Measurements from ENCODE around the gene PARD6B.
"Not testable (repeated sequence)": the region's sequence is repeated elsewhere in the genome, so short reads cannot be mapped to it uniquely, and the experiment has no call there.

- TF ChIP-seq POLR2A, CTCF, POLR2AphosphoS5 (IDR thresholded peaks at IDR 0.05): not testable (repeated sequence)
These were observed 69.8 kb downstream of the PARD6B start for GRCh38 chr20:50800986-50801746.

Data from prostate gland (tissue), 2 donors.